Activated B cell treated with CpG ODN at 0.5 μM for 24 hours (primary cell): ENCODE measurements around the gene RMI1. TPM values are rescaled to one million over a fixed set of nuclear protein-coding genes. Genes with fewer than 3 reads are reported as not detected.

Experiments used
- ATAC-seq: fragments of 200-7000 bp; cut with Tn5 transposase; one replicate; pipeline ENCODE4 v1.10.0; 2021; ENCODE audit warnings: low read depth, mild to moderate bottlenecking, moderate library complexity
- CTCF ChIA-PET: fragments of 350-600 bp; sonication (Branson Sonifier 250); formaldehyde crosslinking; loops from one replicate; lab custom pipeline; 2021; ENCODE audit warnings: antibody characterized with exemption; lab: Charles Lee
- POLR2A ChIA-PET: fragments of 350-600 bp; sonication (Branson Sonifier 250); formaldehyde crosslinking; loops from one replicate; lab custom pipeline; 2021; ENCODE audit warnings: antibody characterized with exemption; lab: Charles Lee
- DNase-seq: peaks from one replicate; pipeline ENCODE4 v3.0.0; 2022
- H3K27ac Mint-ChIP-seq: one replicate; pipeline ENCODE4 v1.8.0; 2020; ENCODE audit warnings: mixed read lengths
- H3K27me3 Mint-ChIP-seq: one replicate; pipeline ENCODE4 v1.8.0; 2021; ENCODE audit warnings: mixed read lengths
- H3K36me3 Mint-ChIP-seq: one replicate; pipeline ENCODE4 v1.8.0; 2021; ENCODE audit warnings: low read depth, mixed read lengths
- H3K4me1 Mint-ChIP-seq: one replicate; pipeline ENCODE4 v1.8.0; 2021; ENCODE audit warnings: mixed read lengths
- H3K4me3 Mint-ChIP-seq: one replicate; pipeline ENCODE4 v1.8.0; 2020; ENCODE audit warnings: mild to moderate bottlenecking, mixed read lengths
- H3K9me3 Mint-ChIP-seq: one replicate; pipeline ENCODE4 v1.8.0; 2020; ENCODE audit warnings: mixed read lengths
- CTCF ChIP-seq: fragments of 200-600 bp; IDR thresholded peaks from one replicate; pipeline ENCODE4 v1.8.0; 2022; ENCODE audit warnings: antibody characterized with exemption, mild to moderate bottlenecking
- intact Hi-C: fragments of 100-400 bp; cut with micrococcal nuclease; formaldehyde crosslinking; loops from one replicate; pipeline ENCODE4 v1.15.1; 2024
- total RNA-seq: library from RNA; stranded (reverse); gene quantifications from 2 replicates; pipeline ENCODE4 v1.2.3, GENCODE V29; 2022

Gene RMI1
- total RNA-seq, 1 donor from 2014 or later, result 8.5 TPM

DNA sequence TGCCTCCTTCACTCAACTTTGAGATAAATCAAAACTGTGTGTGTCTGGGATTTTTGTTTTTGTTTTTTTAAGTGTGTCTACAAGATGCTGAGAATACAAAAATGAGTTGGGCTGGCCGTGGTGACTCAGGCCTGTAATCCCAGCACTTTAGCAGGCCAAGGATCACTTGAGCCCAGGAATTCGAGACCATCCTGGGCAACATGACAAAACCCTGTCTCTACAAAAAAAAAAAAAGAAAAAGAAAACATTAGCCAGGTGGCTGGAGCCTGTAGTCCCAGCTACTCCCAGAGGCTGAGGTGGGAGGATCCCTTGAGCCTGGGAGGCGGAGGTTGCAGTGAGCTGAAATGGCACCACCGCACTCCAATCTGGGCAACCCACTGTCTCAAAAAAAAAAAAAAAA, 21.5 kb upstream of the RMI1 start:
- intact Hi-C loops, result no loop called here
- Mint-ChIP-seq H3K4me3 (no peak overlapping the region), H3K4me1 (peaks cover 19% of the 10 kb centered on the region), H3K27me3 (no peaks in the 10 kb centered on the region), H3K27ac (no peak overlapping the region), H3K36me3 (peaks cover 8% of the 10 kb centered on the region), H3K9me3 (no peaks in the 10 kb centered on the region)
- TF ChIP-seq CTCF, result no peak
- POLR2A ChIA-PET, result interaction anchor here (0.7 kb wide), 1 partner anchor 38 kb away, joined by 7 read pairs; no protein-coding TSS in a partner anchor
- CTCF ChIA-PET, result no interaction called here
- no peak for ATAC-seq
- DNase-seq, result no peak

GRCh38 chr9:83960991-83961390, 19.6 kb upstream of the RMI1 start:
- H3K4me3 Mint-ChIP-seq, result no peak overlapping the region
- TF ChIP-seq CTCF, result no peak
- no peaks in the 10 kb centered on the region for H3K9me3 Mint-ChIP-seq
- POLR2A ChIA-PET, result interaction anchor here (0.8 to 1.6 kb wide), 2 partner anchors 15 to 20 kb away, joined by 4 to 11 read pairs; partner anchors contain the start of genes HNRNPK and RMI1
- intact Hi-C loops, result no loop called here
- H3K27ac Mint-ChIP-seq, result no peak overlapping the region
- peaks cover 9% of the 10 kb centered on the region for H3K36me3 Mint-ChIP-seq
- no peaks in the 10 kb centered on the region for H3K27me3 Mint-ChIP-seq
- DNase-seq, result no peak
- CTCF ChIA-PET, result interaction anchor here (0.8 to 1.3 kb wide), 2 partner anchors 11 to 17 kb away, joined by 3 read pairs; no protein-coding TSS in a partner anchor
- H3K4me1 Mint-ChIP-seq, result peaks cover 15% of the 10 kb centered on the region
- no peak for ATAC-seq

GRCh38 chr9:83962165-83962564, 18.4 kb upstream of the RMI1 start:
- DNase-seq (no peak), ATAC-seq (no peak)
- TF ChIP-seq CTCF, result no peak
- no peaks in the 10 kb centered on the region for H3K9me3 Mint-ChIP-seq
- intact Hi-C loops, result no loop called here
- H3K4me1 Mint-ChIP-seq, result peaks cover 9% of the 10 kb centered on the region
- ChIA-PET POLR2A (interaction anchor here (0.7 to 1.6 kb wide), 4 partner anchors 18 to 40 kb away, joined by 4 to 11 read pairs (median 6); partner anchors contain the start of genes HNRNPK, KIF27 and RMI1), CTCF (no interaction called here)
- H3K36me3 Mint-ChIP-seq, result peaks cover 15% of the 10 kb centered on the region
- H3K27me3 Mint-ChIP-seq, result no peaks in the 10 kb centered on the region
- no peak overlapping the region for H3K4me3 Mint-ChIP-seq
- H3K27ac Mint-ChIP-seq, result no peak overlapping the region

DNA sequence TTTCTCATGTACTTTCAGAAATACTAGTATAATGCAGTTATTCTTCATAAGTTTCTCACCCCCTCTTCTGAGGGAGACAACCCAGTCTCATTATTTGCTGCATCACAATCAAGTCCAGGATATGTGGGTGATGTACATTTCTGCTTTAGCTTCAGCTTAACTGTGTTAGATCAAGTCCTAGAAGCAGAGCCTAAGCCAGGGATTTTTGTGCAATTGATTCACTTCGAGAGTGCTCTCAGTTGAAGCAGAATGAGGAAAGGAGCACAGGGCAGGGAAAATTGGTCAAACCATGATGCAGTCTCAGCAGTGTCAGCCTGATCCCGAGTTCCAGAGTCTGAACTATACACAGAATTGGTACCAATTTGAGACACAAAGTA, 15.6 kb upstream of the RMI1 start:
- POLR2A ChIA-PET, result interaction anchor here (1.2 to 2.0 kb wide), 3 partner anchors 9 to 15 kb away, joined by 4 to 9 read pairs (median 5); partner anchors contain the start of genes HNRNPK and RMI1
- Mint-ChIP-seq H3K4me1 (peaks cover 5% of the 10 kb centered on the region), H3K4me3 (no peak overlapping the region), H3K36me3 (peaks cover 40% of the 10 kb centered on the region), H3K9me3 (no peaks in the 10 kb centered on the region), H3K27me3 (no peaks in the 10 kb centered on the region), H3K27ac (peak overlapping the region; percentile 57)
- CTCF ChIA-PET, result no interaction called here
- TF ChIP-seq CTCF, result no peak
- DNase-seq, result no peak
- no peak for ATAC-seq
- intact Hi-C loops, result no loop called here

DNA sequence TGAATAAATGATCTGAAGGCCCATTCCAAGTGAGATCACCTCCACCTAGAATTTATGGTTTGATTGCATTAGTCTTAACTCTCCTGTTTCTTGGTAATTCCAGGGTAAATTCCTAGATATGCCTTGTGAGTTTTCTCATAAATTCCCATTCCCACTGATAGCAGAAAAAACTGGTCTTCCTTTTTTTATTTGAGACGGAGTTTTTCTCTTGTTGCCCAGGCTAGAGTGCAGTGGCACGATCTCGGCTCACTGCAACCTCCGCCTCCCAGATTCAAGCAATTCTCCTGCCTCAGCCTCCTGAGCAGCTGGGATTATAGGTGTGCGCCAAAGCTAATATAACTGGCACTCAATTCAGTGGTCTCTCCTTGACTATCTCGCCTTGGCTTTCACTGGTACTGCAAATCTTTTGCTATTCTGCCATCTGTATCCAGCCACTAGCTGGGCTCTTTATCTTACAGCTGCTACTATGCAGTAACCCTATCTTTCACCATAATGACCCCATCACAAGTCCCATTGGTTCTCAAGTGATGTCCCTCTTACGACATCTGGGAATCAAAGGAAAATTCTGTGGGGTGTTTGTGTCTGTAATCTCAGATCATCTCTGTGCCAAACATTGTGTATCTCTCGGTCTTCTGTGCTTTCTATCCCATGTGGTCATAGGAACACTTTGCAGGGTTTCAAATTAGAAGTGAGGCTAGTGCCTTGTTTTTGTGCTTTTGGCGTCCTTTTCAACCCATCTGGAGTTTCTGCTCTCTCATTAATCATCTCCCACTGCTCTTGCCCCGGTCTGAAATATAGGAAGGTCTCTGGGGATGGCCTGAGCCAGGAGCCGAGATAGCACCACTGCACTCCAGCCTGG, 15.0 kb upstream of the RMI1 start:
- POLR2A ChIA-PET, result interaction anchor here (1.2 to 2.0 kb wide), 3 partner anchors 9 to 15 kb away, joined by 4 to 9 read pairs (median 5); partner anchors contain the start of genes HNRNPK and RMI1
- DNase-seq, result no peak

More for the DNA sequence above, 15.0 kb upstream of the RMI1 start:
- intact Hi-C loops, result loop anchor here (1.0 kb wide), 1 partner anchor 9 kb away; a partner anchor contains a TSS
- H3K27ac Mint-ChIP-seq, result peak overlapping the region; percentile 57
- peaks cover 5% of the 10 kb centered on the region for H3K4me1 Mint-ChIP-seq
- peaks cover 46% of the 10 kb centered on the region for H3K36me3 Mint-ChIP-seq
- ATAC-seq, result peak; percentile 14
- TF ChIP-seq CTCF, result no peak
- CTCF ChIA-PET, result no interaction called here
- H3K9me3 Mint-ChIP-seq, result no peaks in the 10 kb centered on the region
- H3K4me3 Mint-ChIP-seq, result no peak overlapping the region
- H3K27me3 Mint-ChIP-seq, result no peaks in the 10 kb centered on the region
